ENCODE results near the gene GPC3. TPM values are rescaled to one million over a fixed set of nuclear protein-coding genes. Genes with fewer than 3 reads are reported as not detected.

GPC3 gene
- total RNA-seq, 1 donor from 2014 or later = 0.12 TPM

DNA sequence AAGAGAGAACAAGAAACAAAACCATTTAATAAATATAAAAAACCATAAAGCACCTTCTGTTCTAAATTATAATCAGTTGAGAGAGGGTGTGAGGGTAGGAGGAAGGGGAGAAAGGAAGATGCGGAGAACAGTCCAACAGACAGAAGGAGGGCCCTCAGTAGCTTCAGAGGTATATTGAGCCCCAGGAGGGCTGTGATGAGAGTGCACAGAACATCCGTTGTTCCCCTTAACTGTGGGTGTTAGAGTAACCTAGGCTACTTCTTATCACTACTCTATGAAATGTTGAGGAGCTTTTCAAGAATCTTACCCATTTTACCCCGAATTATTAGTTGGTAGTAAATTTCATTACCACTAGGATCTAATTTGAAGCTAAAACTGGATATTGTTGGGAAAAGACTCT lies 13.8 kb downstream of the GPC3 start:
- intact Hi-C loops (cut with micrococcal nuclease) = no loop called here

DNA sequence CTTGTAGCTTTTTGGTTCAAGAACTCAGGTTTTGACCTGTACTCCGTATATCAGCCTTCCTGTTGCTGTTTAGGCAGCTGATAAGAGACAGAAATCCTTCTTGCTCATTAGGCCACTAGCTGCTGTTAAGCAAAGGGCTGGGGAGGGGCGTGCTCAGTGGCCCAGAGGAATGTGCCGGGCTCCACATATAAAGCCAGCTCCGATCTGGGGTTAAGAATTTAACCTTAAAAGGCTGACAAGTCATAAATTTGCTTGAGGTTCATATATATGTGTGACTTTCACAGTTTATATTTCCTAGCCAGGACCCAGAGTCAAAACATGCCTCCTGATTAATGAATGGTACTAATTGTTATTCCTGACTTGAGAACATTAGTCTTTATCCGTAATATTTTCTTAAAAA lies 15.3 kb downstream of the GPC3 start:
- intact Hi-C loops (cut with micrococcal nuclease) = no loop called here

DNA sequence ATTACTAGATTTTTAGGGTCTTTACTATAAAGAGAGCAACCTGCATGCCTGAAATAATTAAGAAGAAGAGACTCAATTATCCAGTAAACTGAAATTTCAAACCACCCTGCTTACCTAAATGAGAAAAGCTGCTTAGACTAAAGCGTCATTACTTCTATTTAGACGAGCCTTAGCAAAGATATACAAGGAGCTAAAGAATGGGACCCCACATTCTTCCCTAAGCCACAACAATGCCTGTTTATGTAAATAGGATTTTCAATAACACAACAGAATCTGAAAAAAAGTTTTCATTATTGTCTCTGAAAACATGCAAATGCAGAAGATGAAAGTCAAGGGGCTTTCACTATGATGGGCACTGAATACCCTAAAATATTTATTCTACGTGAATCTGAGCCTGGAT lies 16.2 kb downstream of the GPC3 start:
- intact Hi-C loops (cut with micrococcal nuclease) = no loop called here

DNA sequence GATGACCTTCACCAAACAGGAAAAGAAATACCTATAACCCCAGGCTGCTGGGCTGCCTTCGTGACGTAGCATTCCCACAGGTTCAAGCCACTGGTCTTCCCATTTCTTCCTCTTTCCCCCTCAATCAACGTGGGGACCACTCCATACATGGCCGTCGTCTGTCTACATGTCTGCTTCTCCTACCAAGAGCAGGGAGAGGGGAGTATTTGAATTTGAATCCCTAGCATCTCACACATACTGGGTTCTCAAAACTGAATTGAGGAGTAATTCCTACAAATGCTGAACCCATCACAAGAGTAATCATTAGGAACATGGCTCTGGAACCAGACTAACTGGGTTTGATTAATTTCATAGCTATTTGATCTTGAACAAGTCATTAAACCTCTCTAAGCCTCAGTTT lies 17.3 kb downstream of the GPC3 start:
- intact Hi-C loops (cut with micrococcal nuclease) = no loop called here

DNA sequence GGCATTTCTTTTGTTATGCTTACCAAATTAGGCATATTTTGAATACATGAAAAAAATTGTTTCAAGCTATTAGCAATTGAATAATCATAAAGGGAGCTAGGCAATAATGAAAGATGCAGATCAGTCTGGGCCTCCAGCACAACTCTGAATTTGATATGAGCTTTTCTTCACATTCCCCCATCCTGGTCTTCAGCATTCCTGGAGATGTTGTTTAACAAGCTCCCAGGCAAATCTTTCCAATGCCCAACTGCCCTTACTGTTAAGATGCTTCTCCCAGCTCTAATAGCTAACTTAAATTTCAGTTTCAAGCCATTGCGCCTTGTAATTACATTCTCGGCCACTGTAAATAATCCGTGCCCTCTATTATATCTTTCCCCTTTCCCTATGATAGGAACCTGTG lies 19.2 kb downstream of the GPC3 start:
- intact Hi-C loops (cut with micrococcal nuclease) = no loop called here

DNA sequence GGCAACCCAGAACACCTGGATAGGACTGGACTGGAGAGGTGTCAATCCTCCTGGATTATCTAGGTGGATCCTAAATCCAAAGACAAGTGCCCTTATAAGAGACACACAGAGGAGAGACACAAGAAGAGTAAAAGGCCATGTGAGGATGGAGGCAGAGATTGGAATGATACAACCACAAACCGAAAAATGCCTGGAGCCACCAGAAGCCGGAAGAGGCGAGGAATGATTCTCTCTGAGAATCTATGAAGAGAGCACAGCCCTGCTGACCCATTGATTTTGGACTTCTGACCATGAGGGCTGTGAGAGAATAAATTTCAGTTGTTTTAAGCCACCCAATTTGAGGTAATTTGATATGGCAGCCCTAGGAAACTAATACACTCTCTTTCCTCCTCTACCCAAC lies 20.1 kb downstream of the GPC3 start:
- intact Hi-C loops (cut with micrococcal nuclease) = no loop called here

DNA sequence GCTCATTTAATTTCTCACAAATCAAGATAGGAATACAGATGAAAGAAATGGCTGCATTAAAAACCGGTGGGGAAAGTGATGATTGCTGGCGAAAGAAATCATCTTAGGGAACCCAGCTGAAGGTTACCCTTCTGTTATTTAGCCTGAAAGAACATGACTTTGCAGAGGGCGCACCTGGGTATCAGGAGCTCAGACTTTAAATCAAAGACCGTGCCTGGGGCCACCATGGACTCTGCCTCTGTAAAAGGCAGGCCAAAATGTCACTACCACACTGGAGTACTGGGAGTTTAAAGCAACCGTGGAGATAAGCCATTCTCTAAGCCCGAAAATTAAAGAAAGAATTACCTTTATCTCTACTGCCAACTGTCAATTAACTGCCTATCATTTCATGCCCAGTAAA lies 24.3 kb downstream of the GPC3 start:
- intact Hi-C loops (cut with micrococcal nuclease) = no loop called here

DNA sequence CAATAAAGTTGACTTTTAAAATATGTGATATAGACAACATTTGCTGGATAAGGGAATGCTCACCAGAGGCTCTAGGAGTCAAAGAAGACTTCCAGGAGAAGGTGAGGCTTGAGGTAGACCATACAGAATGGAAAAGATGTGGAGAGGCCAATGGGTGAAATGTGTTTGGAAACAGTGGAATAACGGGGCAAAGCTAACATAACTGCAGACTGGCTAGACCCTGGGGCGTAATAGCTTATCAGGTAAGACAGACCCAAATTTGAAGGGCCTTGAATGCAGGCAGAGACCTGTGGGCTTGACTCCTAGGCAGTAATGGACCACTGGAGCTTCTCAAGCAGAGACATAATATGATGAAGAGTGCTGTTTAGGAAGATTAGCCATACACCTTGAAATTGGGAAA lies 25.4 kb downstream of the GPC3 start:
- intact Hi-C loops (cut with micrococcal nuclease) = no loop called here

DNA sequence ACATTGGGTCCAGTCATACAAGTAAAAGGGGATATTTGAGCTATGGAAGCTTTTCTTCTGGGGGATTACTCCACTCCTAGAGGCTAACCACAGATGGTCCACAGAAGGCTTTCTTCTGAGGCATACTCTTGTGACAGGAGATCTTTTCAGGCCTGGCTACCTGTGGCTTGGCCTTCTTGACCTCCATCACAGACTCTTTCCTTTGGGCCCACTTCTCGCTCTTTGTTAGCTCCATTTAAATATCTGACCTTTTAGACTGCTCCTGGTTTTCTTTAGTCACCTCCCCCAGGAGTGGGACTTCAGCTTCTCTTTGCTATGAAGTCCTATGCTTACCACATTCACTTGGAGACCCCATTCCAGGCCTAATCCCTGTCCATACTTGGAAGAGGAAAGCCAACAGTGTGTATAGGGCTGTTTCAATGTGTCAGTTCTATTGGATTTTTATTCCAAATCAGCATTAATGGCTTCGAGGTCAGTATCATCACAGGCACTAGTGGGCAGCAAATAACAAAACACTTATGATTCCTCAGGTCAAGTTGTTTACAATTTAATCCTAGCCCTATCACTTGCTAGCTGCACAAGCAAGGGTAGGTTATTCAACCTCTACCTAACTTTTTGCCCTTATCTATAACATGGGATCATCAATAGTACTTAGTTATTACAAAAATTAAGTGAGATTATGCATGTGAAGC lies 26.3 kb downstream of the GPC3 start:
- intact Hi-C loops (cut with micrococcal nuclease) = no loop called here

DNA sequence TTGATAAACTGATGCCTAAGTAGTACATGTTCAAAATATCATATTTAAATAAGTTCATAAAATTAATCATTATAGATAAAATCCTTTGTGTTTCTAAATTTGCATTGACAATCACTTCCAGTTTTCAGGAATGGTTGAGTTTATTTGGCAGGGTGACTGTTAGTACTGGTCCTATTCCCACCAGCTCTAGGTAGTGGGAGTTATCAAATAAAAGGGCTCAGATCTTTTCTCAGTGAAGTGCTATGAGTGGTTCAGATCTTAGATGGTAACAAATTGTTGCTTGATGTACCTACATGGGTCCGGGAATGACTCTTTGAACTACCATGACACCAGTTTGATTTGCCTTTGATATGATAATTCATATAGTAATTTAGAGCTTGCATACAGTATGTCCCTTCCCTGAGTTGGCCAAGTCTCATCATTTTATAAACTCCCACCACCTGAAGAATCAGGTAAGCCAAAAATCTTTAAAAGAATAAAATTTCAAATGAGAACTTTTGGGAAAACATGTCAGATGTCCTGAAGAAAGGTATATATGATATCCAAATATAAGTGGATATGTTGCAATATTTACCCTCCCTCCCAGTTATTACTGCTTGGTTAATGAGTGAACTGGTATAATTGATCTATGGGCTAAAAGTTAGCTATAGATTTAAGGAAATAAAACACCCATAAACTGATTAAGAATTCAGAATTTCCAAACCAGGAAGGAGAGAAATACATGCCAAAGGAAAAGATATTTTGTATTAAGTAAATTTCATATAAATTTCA lies 28.6 kb downstream of the GPC3 start:
- intact Hi-C loops (cut with micrococcal nuclease) = no loop called here

DNA sequence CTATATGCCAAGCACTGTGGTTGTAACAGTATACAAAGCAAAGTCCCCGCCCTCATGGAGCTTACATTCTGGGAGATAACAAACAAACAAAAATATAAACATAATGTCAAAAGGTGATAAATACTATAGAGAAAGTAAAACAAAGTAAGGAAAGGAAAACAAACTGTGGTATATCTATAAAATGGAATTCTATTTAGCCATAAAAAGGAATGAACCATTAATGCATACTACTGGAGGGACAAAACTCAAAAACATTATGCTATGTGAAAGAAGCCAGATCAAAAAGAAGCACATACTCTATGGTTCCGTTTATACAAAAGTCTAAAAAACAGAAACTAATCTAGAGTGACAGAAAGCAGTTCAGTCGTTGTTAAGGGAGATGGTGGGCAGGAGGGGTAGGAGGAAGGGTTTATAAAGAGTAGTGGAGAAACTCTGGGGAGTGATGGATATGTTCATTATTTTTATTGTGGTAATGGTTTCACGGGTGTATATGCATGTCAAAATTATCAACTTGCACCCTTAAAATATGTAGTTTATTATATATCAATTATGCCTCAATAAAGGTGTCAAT lies 31.5 kb downstream of the GPC3 start:
- intact Hi-C loops (cut with micrococcal nuclease) = no loop called here

DNA sequence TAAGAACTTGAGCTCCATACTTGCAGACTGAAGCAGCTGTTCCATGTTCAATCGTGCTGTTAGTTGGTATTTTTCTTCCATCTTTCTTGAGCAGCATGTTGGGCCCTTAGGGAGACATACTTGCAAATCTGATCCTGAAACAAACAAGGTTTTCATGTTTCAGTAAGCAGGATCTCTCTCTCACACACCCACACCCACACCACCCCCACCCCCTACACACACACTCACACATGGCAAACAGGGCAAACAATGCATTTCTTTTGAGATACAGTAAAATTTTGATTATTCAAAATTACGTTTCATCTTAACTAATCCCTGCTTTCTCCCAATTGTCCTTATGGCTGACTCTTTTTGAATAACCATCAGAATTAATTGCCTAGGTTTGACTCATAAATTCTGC lies 32.3 kb downstream of the GPC3 start:
- intact Hi-C loops (cut with micrococcal nuclease) = no loop called here

DNA sequence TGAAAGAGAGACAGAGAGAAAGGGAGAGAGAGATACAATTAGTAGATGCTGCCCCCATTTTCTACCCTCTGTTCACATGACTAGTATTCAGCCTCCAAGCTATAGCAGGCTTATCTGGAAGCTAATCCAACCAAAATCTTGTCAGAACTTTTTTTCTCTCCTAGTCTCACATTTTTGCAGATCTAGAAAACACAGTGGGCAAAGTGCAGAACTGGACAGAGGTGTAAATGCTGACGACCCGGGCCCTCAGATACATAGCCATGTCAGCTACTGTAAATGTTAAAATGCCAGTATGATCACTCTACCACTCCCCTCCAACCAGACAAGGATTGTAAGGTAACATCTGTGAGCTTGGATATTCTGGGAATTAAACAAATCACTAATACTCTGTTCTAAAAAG lies 34.3 kb downstream of the GPC3 start:
- intact Hi-C loops (cut with micrococcal nuclease) = no loop called here

DNA sequence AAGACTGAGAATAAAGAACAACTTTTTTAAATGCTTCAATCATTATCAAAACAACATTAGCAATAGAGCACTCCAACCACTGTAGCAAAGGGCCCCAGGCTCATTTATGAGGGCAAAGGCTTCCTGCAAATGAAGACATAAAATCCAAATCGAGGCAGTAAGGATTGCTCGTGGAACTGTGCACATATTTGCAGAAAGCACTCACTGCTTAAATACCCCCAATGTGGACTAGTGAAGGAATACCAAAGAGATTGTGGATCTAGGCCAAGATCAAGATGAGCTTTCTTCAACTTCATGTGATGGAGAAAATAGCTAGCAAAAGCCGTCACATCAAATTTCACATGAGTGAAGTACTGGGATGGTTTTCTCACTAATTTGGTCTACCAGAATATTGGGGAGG lies 35.2 kb downstream of the GPC3 start:
- intact Hi-C loops (cut with micrococcal nuclease) = no loop called here

DNA sequence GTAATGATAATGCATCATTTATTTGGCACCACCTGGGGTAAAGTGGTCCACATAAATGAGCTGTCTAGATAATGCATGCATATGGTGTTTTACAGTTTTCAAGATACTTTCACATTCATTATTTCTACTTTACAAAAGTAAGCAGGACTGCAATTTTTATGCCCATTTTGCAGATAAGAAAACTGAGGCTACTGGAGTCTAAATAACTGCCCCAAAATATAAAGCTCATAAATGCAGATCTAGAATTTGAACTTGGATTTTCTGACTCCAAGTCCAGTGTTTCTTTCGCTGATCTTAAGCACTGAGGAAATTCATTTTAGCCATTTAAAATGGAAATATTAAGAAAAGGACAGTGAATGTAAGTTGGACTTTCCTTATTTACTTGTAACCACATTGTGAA lies 36.5 kb downstream of the GPC3 start:
- intact Hi-C loops (cut with micrococcal nuclease) = no loop called here

DNA sequence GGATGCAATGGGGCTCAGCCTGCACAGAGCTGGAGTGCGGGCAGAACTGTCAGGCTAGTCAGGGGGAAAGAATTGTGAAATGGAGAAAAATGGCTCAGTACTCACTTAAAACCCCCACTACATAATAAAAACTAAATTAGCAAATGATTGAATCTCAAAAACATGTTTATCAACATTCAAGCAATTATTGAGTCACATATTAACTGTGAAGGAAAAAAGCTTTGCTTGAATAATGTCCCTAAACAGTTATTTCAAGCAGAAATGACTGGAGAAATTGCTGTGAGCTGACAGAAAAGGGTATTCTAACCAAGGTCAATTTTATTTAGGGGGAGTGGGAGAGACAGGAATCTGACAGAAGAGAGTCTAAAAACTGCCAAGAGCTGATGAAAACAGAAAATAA lies 37.4 kb downstream of the GPC3 start:
- intact Hi-C loops (cut with micrococcal nuclease) = no loop called here

DNA sequence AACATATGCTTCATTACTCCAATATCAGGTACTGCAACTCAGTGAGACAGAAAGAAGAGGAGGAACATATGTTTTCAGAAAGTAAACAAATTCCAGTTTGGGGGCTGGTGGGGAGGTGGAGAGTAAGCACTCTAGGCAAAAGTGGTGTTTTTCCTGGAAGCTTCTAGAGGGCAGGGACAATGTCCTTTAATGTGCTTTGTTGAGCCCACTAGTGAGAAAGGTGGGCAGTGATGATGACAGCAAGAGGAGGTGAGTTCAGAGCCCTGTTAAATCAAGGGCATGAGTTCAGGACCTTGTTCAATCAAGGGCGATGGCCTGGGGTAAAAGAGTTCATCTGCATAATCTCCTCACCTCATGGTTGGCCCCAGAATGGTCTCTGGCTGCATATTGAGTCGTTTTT lies 38.4 kb downstream of the GPC3 start:
- intact Hi-C loops (cut with micrococcal nuclease) = no loop called here

DNA sequence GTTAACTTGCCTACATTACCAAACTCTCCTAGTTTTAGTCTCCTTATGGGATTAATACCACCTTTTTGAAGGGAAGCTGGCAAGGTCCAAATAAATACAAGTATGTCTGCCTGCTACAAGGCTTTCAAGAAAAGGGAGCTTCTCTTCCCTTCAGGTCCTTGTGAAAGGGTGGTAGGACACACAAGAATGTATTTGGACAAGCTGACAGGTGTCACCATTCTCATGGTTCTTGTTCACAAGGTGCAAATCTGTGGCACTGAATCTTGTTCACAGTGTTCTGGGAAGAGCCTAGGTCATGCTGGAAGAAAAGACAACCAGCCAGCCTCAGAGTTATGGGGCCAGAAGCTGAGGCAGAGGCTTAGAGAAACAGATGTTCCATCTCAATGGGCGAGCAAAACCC lies 41.9 kb downstream of the GPC3 start:
- intact Hi-C loops (cut with micrococcal nuclease) = no loop called here

DNA sequence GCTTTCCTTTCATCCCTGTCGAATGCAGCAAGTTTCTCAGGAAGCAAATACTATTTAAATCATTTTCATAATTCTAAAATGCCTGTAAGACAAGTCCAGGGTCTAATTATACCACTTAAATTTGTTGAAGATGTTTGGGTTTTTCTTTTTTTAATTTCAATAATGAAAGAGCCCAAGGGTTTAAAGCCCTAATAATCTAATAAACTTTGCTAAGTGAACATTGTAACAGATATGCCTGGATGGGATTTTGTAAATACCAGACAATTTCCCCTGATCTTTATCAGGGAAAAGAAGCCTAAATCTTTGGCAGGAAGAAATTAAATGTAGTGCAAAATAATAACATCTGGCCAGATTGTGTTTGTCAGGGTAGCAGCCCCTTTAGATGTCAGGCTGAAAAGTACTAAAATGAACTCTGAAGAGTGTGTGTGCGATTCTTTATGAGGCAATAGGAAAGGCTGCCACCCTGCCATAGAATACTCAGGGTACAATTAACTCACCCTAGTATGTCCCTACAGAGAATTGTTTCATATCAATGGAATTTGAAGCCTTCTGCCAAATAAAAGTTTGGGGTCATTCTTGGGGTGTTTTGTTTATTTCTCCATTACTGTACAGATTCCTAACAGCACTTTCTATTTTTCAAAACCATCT lies 45.6 kb downstream of the GPC3 start:
- intact Hi-C loops (cut with micrococcal nuclease) = no loop called here

DNA sequence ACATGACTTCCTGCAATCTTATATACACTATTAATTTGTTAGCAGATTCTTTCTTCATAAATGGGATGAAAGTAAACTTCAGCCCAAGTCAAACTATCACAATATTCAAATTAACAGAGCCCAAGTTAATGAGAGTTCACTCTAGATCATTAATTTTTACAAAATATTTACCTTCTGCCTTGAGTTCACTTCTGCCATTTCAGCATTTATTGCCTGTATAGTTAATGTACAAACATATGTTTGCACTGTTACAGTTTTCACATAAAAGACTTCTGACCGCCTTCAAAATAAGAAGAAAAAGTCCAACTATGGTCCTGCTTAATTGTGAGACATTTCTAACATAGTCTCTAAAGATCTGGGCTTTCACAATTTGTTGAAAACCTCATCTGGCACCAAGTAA lies 46.9 kb downstream of the GPC3 start:
- intact Hi-C loops (cut with micrococcal nuclease) = no loop called here

DNA sequence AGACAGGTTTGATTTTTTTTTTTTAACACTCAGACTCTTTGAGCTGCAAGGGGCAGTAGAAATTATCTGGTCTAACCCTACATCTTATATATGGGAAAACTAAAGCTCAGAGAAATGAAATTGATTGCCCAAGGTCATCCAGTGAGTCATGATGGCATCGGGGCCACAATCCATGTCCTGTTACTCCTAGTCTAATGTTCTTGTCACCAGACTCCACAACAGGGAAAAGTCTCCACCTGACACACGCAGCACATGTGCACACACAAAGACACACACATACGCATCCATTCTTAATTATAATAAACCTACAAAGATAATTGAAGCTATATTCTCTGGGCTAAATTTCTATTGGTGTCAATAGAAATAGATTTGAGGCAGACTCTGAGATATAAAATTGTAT lies 48.4 kb downstream of the GPC3 start:
- intact Hi-C loops (cut with micrococcal nuclease) = no loop called here

DNA sequence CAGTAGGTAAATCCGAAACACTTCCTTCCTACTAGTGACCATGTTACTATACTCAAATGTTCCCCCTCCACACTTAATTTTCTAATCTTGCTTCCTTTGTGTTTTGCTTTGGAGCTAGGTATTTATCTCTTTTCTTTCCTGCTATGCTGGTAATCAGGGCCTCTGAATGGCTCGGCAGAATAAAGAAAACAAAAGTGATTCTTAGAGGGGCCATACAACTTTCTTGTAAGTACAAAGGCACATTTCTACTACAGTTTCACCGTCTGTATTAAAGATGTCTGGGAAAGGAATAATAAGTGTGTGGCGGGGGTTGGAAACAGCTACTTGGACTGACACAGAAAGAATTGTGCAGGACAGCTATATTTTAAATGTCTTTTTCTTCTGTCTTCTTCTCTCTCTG lies 50.3 kb downstream of the GPC3 start:
- intact Hi-C loops (cut with micrococcal nuclease) = no loop called here
